ENCODE measurements around the gene PCDHB1. TPM values are rescaled to one million over a fixed set of nuclear protein-coding genes. Genes with fewer than 3 reads are reported as not detected.

PCDHB1 gene
- total and polyA plus RNA-seq, 9 of the 15 experiments (the other 6 are each of a cell fraction or from before 2014, with no cell fraction given): not detected

- peak; percentile 71 for FAIRE-seq
These were observed 49.1 kb downstream of the PCDHB1 start, which contains the start of gene PCDHB3 for GRCh38 chr5:141100243-141100805. Gene PCDHB3 (plus strand): TSS chr5:141100473. CDS start chr5:141100650, 177 bp downstream.

More at GRCh38 chr5:141100243-141100805, 49.1 kb downstream of the PCDHB1 start, which contains the start of gene PCDHB3:
- Histone ChIP-seq H3K9me1 (ENCODE audit: control insufficient read depth, insufficient read depth, low read length) (no peaks in the 10 kb centered on the region), H3K9ac (ENCODE audit: insufficient read depth in 1 of 2, low read depth in 2 of 2, low read length in 2 of 2) (no peak within 1 kb of the TSS), H3K4me1 (replicated peaks in 1 of 2; ENCODE audit: control insufficient read depth in 2 of 2, insufficient read depth in 2 of 2, low read length in 2 of 2) (no peaks in the 10 kb centered on the region), H2AFZ (ENCODE audit: low read depth, low read length) (no peak within 1 kb of the TSS), H3K4me2 (ENCODE audit: insufficient read depth, low read length) (no peak within 1 kb of the TSS), H3K27me3 (ENCODE audit: control insufficient read depth in 2 of 2, insufficient read depth in 2 of 2, low read length in 2 of 2) (no peaks in the 10 kb centered on the region), H3K79me2 (ENCODE audit: control insufficient read depth, insufficient read depth, low read length) (no peaks in the 10 kb centered on the region), H3K9me3 (replicated peaks; ENCODE audit: control insufficient read depth, insufficient read depth, low read depth, low read length) (no peaks in the 10 kb centered on the region), H4K20me1 (replicated peaks; ENCODE audit: control insufficient read depth, insufficient read depth, low read length) (no peaks in the 10 kb centered on the region), H3K27ac (ENCODE audit: extremely low read depth, low read depth, low read length) (no peak within 1 kb of the TSS), H3K4me3 (no peak within 1 kb of the TSS), H3K36me3 (ENCODE audit: control insufficient read depth, insufficient read depth, low read length) (no peaks in the 10 kb centered on the region)
- ATAC-seq (peak; percentile 75), DNase-seq (ENCODE audit: extremely low read depth in 1 of 4, low spot score in 3 of 4) (peak; percentile 23 to 48 (median 41))
- 9% methylated on average over 19 of the region's 19 CpGs for WGBS (ENCODE audit: insufficient coverage, low coverage, missing lambda C conversion rate)
- ChIA-PET CTCF (ENCODE audit: low intra/inter-chr PET ratio) (no interaction called here), POLR2A (interaction anchor here (0.7 kb wide), 1 partner anchor 14 kb away, joined by 3 read pairs; no protein-coding TSS in a partner anchor)
- intact Hi-C loops (cut with micrococcal nuclease): no loop called here
- BruUV-seq (replicated peaks): no TSS peak
- in situ Hi-C loops (cut with MboI): no loop called here
- no peak for TF ChIP-seq HEY1 (CRISPR knock-in tag; IDR thresholded peaks at IDR 0.05; ENCODE audit: borderline replicate concordance)
- TF ChIP-seq TCFL5 (CRISPR knock-in tag; conservative IDR thresholded peaks at IDR 0.05): no peak
- no peak for TF ChIP-seq TARDBP (IDR thresholded peaks at IDR 0.05)
- no peak for TF ChIP-seq E2F1 (CRISPR knock-in tag; IDR thresholded peaks at IDR 0.05)
- no peak for TF ChIP-seq HOXB6 (CRISPR knock-in tag; IDR thresholded peaks at IDR 0.05; ENCODE audit: borderline replicate concordance)
- 0 out of 4 replicates have a peak, but pooled peaks of 1 of the 2 experiments have one; percentile 7 for TF ChIP-seq RAD21 (CRISPR knock-in tag; conservative IDR thresholded peaks at IDR 0.05 in 1 of 2, IDR thresholded peaks at IDR 0.05 in 1 of 2)
- peak; percentile 42 to 65 (median 52) for TF ChIP-seq CTCF (IDR thresholded peaks at IDR 0.05 in 2 of 3, conservative IDR thresholded peaks at IDR 0.05 in 1 of 3; ENCODE audit: insufficient read depth in 2 of 3, low read depth in 1 of 3, low read length in 3 of 3)

All from K562 (cell line).